Measurements from ENCODE around the gene PSAT1. TPM values are rescaled to one million over a fixed set of nuclear protein-coding genes. Genes with fewer than 3 reads are reported as not detected.

The PSAT1 gene
- total and polyA plus RNA-seq, 2 of the 13 experiments (the other 11 are each of a cell fraction or from before 2014, with no cell fraction given), result 135 to 229 TPM

GRCh38 chr9:78286946-78287388, 10.0 kb upstream of the PSAT1 start (continued):
- TF ChIP-seq AHDC1 (CRISPR knock-in tag; IDR thresholded peaks at IDR 0.05; ENCODE audit: borderline replicate concordance), result peak; percentile 80
- TF ChIP-seq SRF (IDR thresholded peaks at IDR 0.05; ENCODE audit: low read depth, low read length), result no peak
- TF ChIP-seq SNAI1 (CRISPR knock-in tag; IDR thresholded peaks at IDR 0.05; ENCODE audit: borderline replicate concordance), result no peak
- no peak for TF ChIP-seq ZNF780A (CRISPR knock-in tag; IDR thresholded peaks at IDR 0.05)
- peak; percentile 50; the same call in 1 of the 2 replicates for TF ChIP-seq ZNF878 (CRISPR knock-in tag; IDR thresholded peaks at IDR 0.05)
- TF ChIP-seq KLF15 (CRISPR knock-in tag; IDR thresholded peaks at IDR 0.05; ENCODE audit: borderline replicate concordance), result no peak
- no peak for TF ChIP-seq MAF1 (CRISPR knock-in tag; IDR thresholded peaks at IDR 0.05; ENCODE audit: borderline replicate concordance)
- no peak for TF ChIP-seq ZSCAN22 (CRISPR knock-in tag; IDR thresholded peaks at IDR 0.05)
- TF ChIP-seq GABPA (IDR thresholded peaks at IDR 0.05; ENCODE audit: low read depth, low read length), result no peak
- peak; percentile 54 for TF ChIP-seq GABPA (CRISPR knock-in tag; IDR thresholded peaks at IDR 0.05; ENCODE audit: low read depth)
- no peak for TF ChIP-seq ZNF777 (CRISPR knock-in tag; IDR thresholded peaks at IDR 0.05)
- no peak for TF ChIP-seq ZNF432 (CRISPR knock-in tag; IDR thresholded peaks at IDR 0.05; ENCODE audit: borderline replicate concordance)
- TF ChIP-seq ELF3 (CRISPR knock-in tag; IDR thresholded peaks at IDR 0.05), result peak; percentile 52
- no peak for TF ChIP-seq ZNF446 (CRISPR knock-in tag; IDR thresholded peaks at IDR 0.05)
- TF ChIP-seq ZNF570 (CRISPR knock-in tag; IDR thresholded peaks at IDR 0.05; ENCODE audit: borderline replicate concordance), result no peak
- no peak for TF ChIP-seq ZNF556 (CRISPR knock-in tag; IDR thresholded peaks at IDR 0.05; ENCODE audit: borderline replicate concordance)
- TF ChIP-seq, protein P1, sequence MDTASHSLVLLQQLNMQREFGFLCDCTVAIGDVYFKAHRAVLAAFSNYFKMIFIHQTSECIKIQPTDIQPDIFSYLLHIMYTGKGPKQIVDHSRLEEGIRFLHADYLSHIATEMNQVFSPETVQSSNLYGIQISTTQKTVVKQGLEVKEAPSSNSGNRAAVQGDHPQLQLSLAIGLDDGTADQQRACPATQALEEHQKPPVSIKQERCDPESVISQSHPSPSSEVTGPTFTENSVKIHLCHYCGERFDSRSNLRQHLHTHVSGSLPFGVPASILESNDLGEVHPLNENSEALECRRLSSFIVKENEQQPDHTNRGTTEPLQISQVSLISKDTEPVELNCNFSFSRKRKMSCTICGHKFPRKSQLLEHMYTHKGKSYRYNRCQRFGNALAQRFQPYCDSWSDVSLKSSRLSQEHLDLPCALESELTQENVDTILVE (CRISPR knock-in tag; IDR thresholded peaks at IDR 0.05), result peak; percentile 42; the same call in 1 of the 2 replicates
- no peak for TF ChIP-seq ZNF547 (CRISPR knock-in tag; IDR thresholded peaks at IDR 0.05)
- 0 out of 2 replicates have a peak, but pooled peaks have one; percentile 42 for TF ChIP-seq ZNF33B (CRISPR knock-in tag; IDR thresholded peaks at IDR 0.05)
- TF ChIP-seq, protein P2, sequence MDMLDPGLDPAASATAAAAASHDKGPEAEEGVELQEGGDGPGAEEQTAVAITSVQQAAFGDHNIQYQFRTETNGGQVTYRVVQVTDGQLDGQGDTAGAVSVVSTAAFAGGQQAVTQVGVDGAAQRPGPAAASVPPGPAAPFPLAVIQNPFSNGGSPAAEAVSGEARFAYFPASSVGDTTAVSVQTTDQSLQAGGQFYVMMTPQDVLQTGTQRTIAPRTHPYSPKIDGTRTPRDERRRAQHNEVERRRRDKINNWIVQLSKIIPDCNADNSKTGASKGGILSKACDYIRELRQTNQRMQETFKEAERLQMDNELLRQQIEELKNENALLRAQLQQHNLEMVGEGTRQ (IDR thresholded peaks at IDR 0.05; ENCODE audit: low read depth, low read length), result 0 out of 2 replicates have a peak, but pooled peaks have one; percentile 26
- TF ChIP-seq, protein P2 (CRISPR knock-in tag; IDR thresholded peaks at IDR 0.05; ENCODE audit: borderline replicate concordance), result no peak
- 0 out of 2 replicates have a peak, but pooled peaks have one; percentile 46 for TF ChIP-seq MEF2D (CRISPR knock-in tag; IDR thresholded peaks at IDR 0.05)
- no peak for TF ChIP-seq HNRNPUL1 (IDR thresholded peaks at IDR 0.05; ENCODE audit: low read depth, low read length)
- TF ChIP-seq SETDB1 (CRISPR knock-in tag; IDR thresholded peaks at IDR 0.05; ENCODE audit: borderline replicate concordance), result no peak

All from HepG2 (cell line).